Neural progenitor cell (in vitro differentiated cells): ENCODE measurements around the gene DTNBP1.

Experiments
- EZH2 ChIP-seq: fragments of 200-600 bp; sonication (generic); IDR thresholded peaks from 2 replicates; pipeline ENCODE4 v1.6.1; 2017; ENCODE audit warnings: antibody characterized with exemption, mild to moderate bottlenecking, moderate library complexity
- TF ChIP-seq, protein P1 (sequence below): fragments of 200-600 bp; sonication (generic); IDR thresholded peaks from 2 replicates; pipeline ENCODE4 v1.5.1; 2017; ENCODE audit warnings: antibody characterized with exemption, mild to moderate bottlenecking

DNA sequence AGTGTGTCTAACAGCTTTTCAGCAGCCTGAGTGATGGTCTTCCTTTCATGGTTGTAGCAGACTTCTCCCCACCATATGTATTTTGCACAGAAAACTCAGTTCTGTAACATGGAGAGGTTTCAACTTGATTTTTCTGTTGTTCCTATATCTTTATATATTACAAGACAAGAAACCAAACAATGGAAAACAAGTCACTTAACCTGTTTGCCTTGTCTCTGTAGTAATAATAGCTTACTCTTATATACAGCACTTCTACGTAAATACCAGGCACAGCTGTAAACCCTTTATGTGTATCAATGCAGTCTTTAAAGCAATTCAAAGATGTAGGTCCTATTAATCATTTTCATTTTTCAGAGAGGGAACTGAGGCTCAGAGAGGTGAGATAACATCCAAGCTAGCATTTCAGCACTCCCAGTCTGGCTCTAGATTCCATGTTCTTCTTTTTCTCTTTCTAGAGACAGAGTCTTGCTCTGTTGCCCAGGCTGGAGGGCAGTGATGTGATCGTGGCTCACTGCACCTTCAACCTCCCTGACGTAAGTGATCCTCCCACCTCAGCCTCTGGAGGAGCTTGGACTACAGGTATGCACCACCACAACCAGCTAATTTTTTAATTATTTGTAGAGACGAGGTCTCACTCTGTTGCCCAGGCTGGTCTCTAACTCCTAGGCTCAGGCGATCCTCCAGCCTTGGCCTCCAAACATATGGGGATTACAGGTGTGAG, 90.4 kb downstream of the DTNBP1 start:
- TF ChIP-seq, protein P1, sequence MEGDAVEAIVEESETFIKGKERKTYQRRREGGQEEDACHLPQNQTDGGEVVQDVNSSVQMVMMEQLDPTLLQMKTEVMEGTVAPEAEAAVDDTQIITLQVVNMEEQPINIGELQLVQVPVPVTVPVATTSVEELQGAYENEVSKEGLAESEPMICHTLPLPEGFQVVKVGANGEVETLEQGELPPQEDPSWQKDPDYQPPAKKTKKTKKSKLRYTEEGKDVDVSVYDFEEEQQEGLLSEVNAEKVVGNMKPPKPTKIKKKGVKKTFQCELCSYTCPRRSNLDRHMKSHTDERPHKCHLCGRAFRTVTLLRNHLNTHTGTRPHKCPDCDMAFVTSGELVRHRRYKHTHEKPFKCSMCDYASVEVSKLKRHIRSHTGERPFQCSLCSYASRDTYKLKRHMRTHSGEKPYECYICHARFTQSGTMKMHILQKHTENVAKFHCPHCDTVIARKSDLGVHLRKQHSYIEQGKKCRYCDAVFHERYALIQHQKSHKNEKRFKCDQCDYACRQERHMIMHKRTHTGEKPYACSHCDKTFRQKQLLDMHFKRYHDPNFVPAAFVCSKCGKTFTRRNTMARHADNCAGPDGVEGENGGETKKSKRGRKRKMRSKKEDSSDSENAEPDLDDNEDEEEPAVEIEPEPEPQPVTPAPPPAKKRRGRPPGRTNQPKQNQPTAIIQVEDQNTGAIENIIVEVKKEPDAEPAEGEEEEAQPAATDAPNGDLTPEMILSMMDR, result no peak
- TF ChIP-seq EZH2, result no peak
